Upper lobe of left lung (tissue), 4 donors: Measurements from ENCODE around the gene CDC73.

Source experiments
- POLR2A ChIP-seq, 4 donors: fragments of 450-650 bp; IDR thresholded peaks; one replicate each; pipeline ENCODE4 v1.5.1; 2016 to 2017; ENCODE audit warnings: antibody characterized with exemption in 4 of 4, mild to moderate bottlenecking in 2 of 4
- TF ChIP-seq, protein P1 (sequence below), 6 experiments: fragments of 450-650 bp in 4 of 6; fragments of 200-600 bp in 2 of 6; sonication (generic) in 2 of 6; IDR thresholded peaks; one replicate each; pipeline ENCODE4 v1.5.1; 2016 to 2019; ENCODE audit warnings: antibody characterized with exemption in 6 of 6

DNA sequence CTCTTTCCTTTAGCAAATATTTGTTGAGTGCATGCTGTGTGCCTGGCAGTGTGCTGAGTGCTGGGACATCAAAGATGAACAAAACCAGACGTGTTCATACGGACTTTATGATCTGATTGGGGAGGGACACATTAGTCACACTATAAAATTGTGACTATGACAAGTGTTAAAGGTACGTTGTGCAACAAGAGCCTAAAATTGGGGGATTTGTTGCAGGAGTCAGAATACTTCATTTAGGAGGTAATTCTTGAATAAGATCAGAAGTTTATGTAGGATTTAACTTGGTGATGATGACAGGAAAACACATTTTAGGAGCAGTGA lies 35.0 kb downstream of the CDC73 start:
- TF ChIP-seq, protein P1, sequence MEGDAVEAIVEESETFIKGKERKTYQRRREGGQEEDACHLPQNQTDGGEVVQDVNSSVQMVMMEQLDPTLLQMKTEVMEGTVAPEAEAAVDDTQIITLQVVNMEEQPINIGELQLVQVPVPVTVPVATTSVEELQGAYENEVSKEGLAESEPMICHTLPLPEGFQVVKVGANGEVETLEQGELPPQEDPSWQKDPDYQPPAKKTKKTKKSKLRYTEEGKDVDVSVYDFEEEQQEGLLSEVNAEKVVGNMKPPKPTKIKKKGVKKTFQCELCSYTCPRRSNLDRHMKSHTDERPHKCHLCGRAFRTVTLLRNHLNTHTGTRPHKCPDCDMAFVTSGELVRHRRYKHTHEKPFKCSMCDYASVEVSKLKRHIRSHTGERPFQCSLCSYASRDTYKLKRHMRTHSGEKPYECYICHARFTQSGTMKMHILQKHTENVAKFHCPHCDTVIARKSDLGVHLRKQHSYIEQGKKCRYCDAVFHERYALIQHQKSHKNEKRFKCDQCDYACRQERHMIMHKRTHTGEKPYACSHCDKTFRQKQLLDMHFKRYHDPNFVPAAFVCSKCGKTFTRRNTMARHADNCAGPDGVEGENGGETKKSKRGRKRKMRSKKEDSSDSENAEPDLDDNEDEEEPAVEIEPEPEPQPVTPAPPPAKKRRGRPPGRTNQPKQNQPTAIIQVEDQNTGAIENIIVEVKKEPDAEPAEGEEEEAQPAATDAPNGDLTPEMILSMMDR (IDR thresholded peaks at IDR 0.05), result no peak
- no peak for TF ChIP-seq POLR2A (IDR thresholded peaks at IDR 0.05)
